Measurements from ENCODE around the gene C10orf143. TPM values are rescaled to one million over a fixed set of nuclear protein-coding genes. Genes with fewer than 3 reads are reported as not detected.

The C10orf143 gene
- total RNA-seq (2014; rRNA removed; shearing (Covaris generic)) = 0.18 and 0.46 TPM in 2 replicates

- peak; percentile 92 to 94 for DNase-seq
- H3K36me3 ChIP-seq = no peaks in the 10 kb centered on the region
- H3K4me1 ChIP-seq = no peaks in the 10 kb centered on the region
- H3K9me3 ChIP-seq (replicated peaks) = no peaks in the 10 kb centered on the region
- H3K27ac ChIP-seq = peak within 1 kb of the TSS; percentile 87
- peak within 1 kb of the TSS; percentile 75 for H3K4me3 ChIP-seq
- H3K27me3 ChIP-seq = no peaks in the 10 kb centered on the region
Observed at GRCh38 chr10:130110246-130111112, at the start of gene C10orf143. Gene C10orf143, minus strand, starts transcription at chr10:130110830. Its CDS starts 58 bp downstream, at chr10:130110772.

GRCh38 chr10:130159192-130159794, 48.7 kb upstream of the C10orf143 start:
- no peak overlapping the region for H3K27ac ChIP-seq
- H3K27me3 ChIP-seq = no peaks in the 10 kb centered on the region
- H3K4me1 ChIP-seq = no peaks in the 10 kb centered on the region
- H3K9me3 ChIP-seq (replicated peaks) = no peaks in the 10 kb centered on the region
- no peak for DNase-seq
- no peaks in the 10 kb centered on the region for H3K36me3 ChIP-seq
- no peak overlapping the region for H3K4me3 ChIP-seq

- Histone ChIP-seq H3K4me1 (no peaks in the 10 kb centered on the region), H3K36me3 (peaks cover 14% of the 10 kb centered on the region), H3K27ac (no peak overlapping the region), H3K4me3 (no peak overlapping the region), H3K27me3 (no peaks in the 10 kb centered on the region), H3K9me3 (replicated peaks) (no peaks in the 10 kb centered on the region)
- DNase-seq = no peak
Observed at GRCh38 chr10:130146042-130146441, 35.4 kb upstream of the C10orf143 start.

- Histone ChIP-seq H3K4me3 (no peak overlapping the region), H3K9me3 (replicated peaks) (no peaks in the 10 kb centered on the region), H3K36me3 (peaks cover 11% of the 10 kb centered on the region), H3K27me3 (no peaks in the 10 kb centered on the region), H3K4me1 (no peaks in the 10 kb centered on the region), H3K27ac (no peak overlapping the region)
- no peak for DNase-seq
Observed at GRCh38 chr10:130141878-130142277, 31.2 kb upstream of the C10orf143 start.

GRCh38 chr10:130141460-130141859, 30.8 kb upstream of the C10orf143 start:
- no peak overlapping the region for H3K4me3 ChIP-seq
- H3K36me3 ChIP-seq = peaks cover 11% of the 10 kb centered on the region
- H3K4me1 ChIP-seq = no peaks in the 10 kb centered on the region
- no peaks in the 10 kb centered on the region for H3K27me3 ChIP-seq
- DNase-seq = no peak
- no peaks in the 10 kb centered on the region for H3K9me3 ChIP-seq (replicated peaks)
- no peak overlapping the region for H3K27ac ChIP-seq

- no peak overlapping the region for H3K27ac ChIP-seq
- H3K36me3 ChIP-seq = peaks cover 10% of the 10 kb centered on the region; the same call in 1 of the 2 replicates
Observed at GRCh38 chr10:130141038-130141437, 30.4 kb upstream of the C10orf143 start.

GRCh38 chr10:130140425-130140824, 29.8 kb upstream of the C10orf143 start:
- peaks cover 7% of the 10 kb centered on the region; the same call in 1 of the 2 replicates for H3K36me3 ChIP-seq
- no peak overlapping the region for H3K27ac ChIP-seq
- no peaks in the 10 kb centered on the region for H3K27me3 ChIP-seq
- DNase-seq = no peak
- H3K4me3 ChIP-seq = no peak overlapping the region
- no peaks in the 10 kb centered on the region for H3K9me3 ChIP-seq (replicated peaks)
- no peaks in the 10 kb centered on the region for H3K4me1 ChIP-seq

More at GRCh38 chr10:130141038-130141437, 30.4 kb upstream of the C10orf143 start:
- Histone ChIP-seq H3K4me3 (no peak overlapping the region), H3K4me1 (no peaks in the 10 kb centered on the region), H3K27me3 (no peaks in the 10 kb centered on the region), H3K9me3 (replicated peaks) (no peaks in the 10 kb centered on the region)
- DNase-seq = no peak

- DNase-seq = no peak
- H3K4me3 ChIP-seq = no peak overlapping the region
Observed at GRCh38 chr10:130138479-130138866, 27.8 kb upstream of the C10orf143 start.

GRCh38 chr10:130137659-130138478, 27.2 kb upstream of the C10orf143 start:
- DNase-seq = no peak
- Histone ChIP-seq H3K27me3 (no peaks in the 10 kb centered on the region), H3K36me3 (peaks cover 4% of the 10 kb centered on the region; the same call in 1 of the 2 replicates), H3K9me3 (replicated peaks) (no peaks in the 10 kb centered on the region), H3K4me3 (peak overlapping the region; percentile 90), H3K27ac (no peak overlapping the region), H3K4me1 (no peaks in the 10 kb centered on the region)

More at GRCh38 chr10:130138479-130138866, 27.8 kb upstream of the C10orf143 start:
- no peak overlapping the region for H3K27ac ChIP-seq
- no peaks in the 10 kb centered on the region for H3K4me1 ChIP-seq
- no peaks in the 10 kb centered on the region for H3K9me3 ChIP-seq (replicated peaks)
- H3K27me3 ChIP-seq = no peaks in the 10 kb centered on the region
- H3K36me3 ChIP-seq = peaks cover 7% of the 10 kb centered on the region; the same call in 1 of the 2 replicates

- Histone ChIP-seq H3K27ac (peak overlapping the region; percentile 84; the same call in 1 of the 2 replicates), H3K4me3 (peak overlapping the region; percentile 90), H3K4me1 (no peaks in the 10 kb centered on the region), H3K36me3 (no peaks in the 10 kb centered on the region), H3K27me3 (no peaks in the 10 kb centered on the region), H3K9me3 (replicated peaks) (no peaks in the 10 kb centered on the region)
- DNase-seq = peak in 1 of 2 experiments; percentile 15
Observed at GRCh38 chr10:130137090-130137448, 26.4 kb upstream of the C10orf143 start.

- no peaks in the 10 kb centered on the region for H3K36me3 ChIP-seq
- no peaks in the 10 kb centered on the region for H3K9me3 ChIP-seq (replicated peaks)
- DNase-seq = peak; percentile 81 to 82
- H3K27me3 ChIP-seq = no peaks in the 10 kb centered on the region
- no peaks in the 10 kb centered on the region for H3K4me1 ChIP-seq
- peak within 1 kb of the TSS; percentile 84 for H3K27ac ChIP-seq
- peak within 1 kb of the TSS; percentile 90 for H3K4me3 ChIP-seq
Observed at GRCh38 chr10:130136226-130137089, 25.8 kb upstream of the C10orf143 start, which contains the start of gene GLRX3. Gene GLRX3, plus strand, starts transcription at chr10:130136391. Its CDS starts 30 bp downstream, at chr10:130136421.

GRCh38 chr10:130135676-130136225, 25.1 kb upstream of the C10orf143 start:
- H3K4me3 ChIP-seq = peak overlapping the region; percentile 90
- H3K27me3 ChIP-seq = no peaks in the 10 kb centered on the region
- H3K9me3 ChIP-seq (replicated peaks) = no peaks in the 10 kb centered on the region
- no peaks in the 10 kb centered on the region for H3K4me1 ChIP-seq
- H3K27ac ChIP-seq = peak overlapping the region; percentile 84
- DNase-seq = no peak
- no peaks in the 10 kb centered on the region for H3K36me3 ChIP-seq

GRCh38 chr10:130128922-130129321, 18.3 kb upstream of the C10orf143 start:
- H3K4me3 ChIP-seq = no peak overlapping the region
- DNase-seq = no peak
- no peaks in the 10 kb centered on the region for H3K4me1 ChIP-seq

More at GRCh38 chr10:130128922-130129321, 18.3 kb upstream of the C10orf143 start:
- H3K9me3 ChIP-seq (replicated peaks) = no peaks in the 10 kb centered on the region
- no peaks in the 10 kb centered on the region for H3K27me3 ChIP-seq
- H3K27ac ChIP-seq = no peak overlapping the region
- H3K36me3 ChIP-seq = no peaks in the 10 kb centered on the region

All from SJCRH30 (cell line).